GM19455 (cell line): ENCODE measurements around the gene DLEC1.
"Not testable (repeated sequence)": the region's sequence is repeated elsewhere in the genome, so short reads cannot be mapped to it uniquely, and the experiment has no call there.

Experiments used
- ATAC-seq: cut with Tn5 transposase; IDR thresholded peaks from one replicate; pipeline ENCODE4 v1.9.1; 2021; ENCODE audit not compliant: unreplicated experiment

The DLEC1 gene

DNA sequence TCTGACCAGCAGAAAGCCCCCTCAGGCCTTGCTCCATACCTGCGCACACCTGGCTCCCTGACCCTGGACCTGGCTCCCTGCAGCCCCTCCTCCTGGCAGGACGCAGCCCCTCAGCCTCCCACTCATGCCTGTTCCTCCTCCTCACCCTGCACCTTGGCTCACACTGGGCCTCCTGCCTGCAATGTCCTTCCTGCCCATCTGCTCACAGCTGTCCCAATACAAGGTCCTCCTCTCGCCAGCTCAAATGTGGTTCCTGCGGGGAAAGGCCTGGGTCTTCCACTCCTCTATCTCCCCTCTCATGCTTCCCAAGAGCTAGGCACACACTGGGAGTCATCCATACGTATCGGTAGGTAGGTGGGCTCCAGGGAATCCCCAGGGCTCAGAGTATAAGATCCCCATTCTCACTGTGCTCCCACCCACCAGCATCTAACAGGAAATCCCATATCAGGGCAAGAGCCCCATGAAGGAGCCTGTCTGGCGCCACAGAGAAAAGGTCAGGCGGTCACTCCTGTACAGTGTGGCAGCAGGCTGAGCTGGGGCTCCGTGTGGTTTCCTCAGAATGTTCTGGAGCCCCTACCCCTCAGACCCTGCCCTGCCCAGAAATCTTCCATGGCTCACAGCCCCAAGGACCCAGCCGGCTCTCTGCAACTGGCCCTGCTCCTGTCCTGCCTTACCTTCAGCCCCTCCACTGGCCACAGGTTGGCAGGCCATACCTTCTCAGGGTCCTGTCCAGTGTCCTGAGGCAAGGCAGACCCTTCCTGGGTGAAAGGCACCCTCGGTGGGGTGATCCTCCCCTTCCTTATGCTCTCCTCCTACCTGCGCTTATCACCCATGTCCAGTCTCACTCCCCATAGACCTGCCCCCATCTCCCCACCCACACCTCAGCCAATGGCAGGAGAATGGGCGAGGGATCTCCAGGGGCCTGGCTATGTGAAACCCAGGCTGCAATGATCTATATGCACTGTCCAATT is 20.4 kb upstream of the DLEC1 start:
- no peak for ATAC-seq

DNA sequence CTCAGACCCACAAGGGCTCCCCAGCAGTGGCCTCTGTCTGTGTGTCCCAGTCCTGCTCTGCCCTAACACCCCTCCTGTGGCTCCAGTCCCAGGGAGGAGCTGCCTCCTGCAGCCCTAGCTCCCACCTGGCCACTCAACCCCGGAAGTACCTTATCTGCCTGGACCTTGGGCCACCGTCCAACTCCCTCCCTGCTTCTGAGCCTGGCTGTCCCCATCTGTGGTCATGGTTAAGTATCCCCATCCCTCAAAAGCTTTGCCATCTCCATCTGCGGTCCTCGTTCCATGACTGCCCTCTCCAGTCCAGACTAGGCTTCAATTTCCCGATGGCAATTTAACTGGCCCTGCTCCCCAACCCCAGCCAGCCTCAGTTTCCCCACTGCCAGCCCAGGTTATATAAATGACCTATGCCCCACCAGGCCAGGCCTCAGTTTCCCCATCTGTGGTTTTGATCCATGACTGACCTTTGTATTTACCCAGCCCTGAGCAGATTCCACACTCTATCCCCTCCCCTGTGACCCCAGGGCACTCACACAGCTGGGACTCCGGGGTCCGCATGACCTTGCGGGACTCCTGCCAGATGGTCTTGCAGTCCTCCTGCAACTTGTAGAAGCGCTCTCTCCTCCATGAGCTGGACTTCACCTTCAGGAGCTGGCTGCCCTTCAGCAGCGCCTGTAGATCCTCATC is 19.2 kb upstream of the DLEC1 start:
- no peak for ATAC-seq

GRCh38 chr3:38020342-38020726 is 18.7 kb upstream of the DLEC1 start:
- ATAC-seq = no peak

- ATAC-seq = no peak
These were observed 17.8 kb upstream of the DLEC1 start for GRCh38 chr3:38021196-38021595.

GRCh38 chr3:38022301-38022700 is 16.7 kb upstream of the DLEC1 start:
- no peak for ATAC-seq

- ATAC-seq = no peak
These were observed 15.9 kb upstream of the DLEC1 start for GRCh38 chr3:38022896-38023709.

DNA sequence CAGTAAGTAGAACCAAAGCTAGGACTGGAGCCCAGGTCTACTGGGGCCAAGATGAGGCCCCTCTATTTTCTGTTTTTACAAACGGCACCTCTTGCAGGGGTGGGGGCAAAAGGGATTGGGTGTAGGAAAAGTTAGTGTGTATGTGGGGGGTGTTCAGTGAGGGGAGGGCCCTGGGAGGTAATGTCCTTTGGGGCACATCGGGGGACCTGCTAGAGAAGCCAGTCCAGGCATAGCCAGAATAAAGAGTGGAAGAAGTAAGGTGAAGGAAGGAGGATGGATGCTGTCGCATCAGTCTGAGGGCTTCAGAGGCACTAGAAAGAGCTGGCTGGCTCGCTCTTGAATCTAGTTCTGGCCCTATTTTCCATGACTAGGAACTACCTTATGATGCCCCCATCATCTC is 12.2 kb upstream of the DLEC1 start:
- ATAC-seq = no peak

- no peak for ATAC-seq
These were observed 11.2 kb upstream of the DLEC1 start for GRCh38 chr3:38027466-38028465.

DNA sequence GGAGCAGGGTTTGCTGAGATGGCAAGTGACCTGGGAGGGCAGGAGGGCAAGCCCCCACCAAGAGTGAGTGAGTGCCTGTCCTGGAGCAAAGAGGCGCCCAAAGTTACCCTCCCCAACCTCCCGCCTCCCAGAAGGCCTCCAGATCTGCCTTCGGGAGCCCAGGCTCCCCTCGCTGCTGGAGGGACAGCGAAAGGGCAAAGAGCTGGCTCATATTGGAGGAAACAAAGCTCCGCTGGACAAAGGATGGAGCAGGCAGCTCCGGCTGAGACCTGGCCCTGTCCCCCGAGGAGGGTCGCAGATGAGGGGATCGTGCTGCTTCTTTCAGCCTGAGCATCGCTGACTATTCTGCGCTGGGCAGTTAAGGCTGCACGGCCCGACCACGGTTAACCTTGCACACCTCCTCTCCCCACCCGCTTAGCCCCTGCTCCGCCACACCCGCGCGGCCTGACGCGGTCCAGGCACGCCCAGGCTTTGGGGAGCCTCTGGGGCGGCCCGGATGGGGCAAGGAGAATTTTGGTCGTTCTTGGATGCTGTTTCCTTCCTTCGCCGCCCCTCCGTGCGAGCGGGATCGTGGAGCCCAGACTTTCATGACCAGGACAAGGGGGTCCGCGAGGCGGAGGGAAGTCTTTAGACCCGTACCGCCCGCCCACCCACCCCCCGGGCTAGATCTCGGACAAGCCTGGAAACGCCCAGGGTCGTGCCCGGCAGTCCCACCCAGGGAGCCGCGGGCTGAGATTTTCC is 10.2 kb upstream of the DLEC1 start:
- ATAC-seq = no peak

DNA sequence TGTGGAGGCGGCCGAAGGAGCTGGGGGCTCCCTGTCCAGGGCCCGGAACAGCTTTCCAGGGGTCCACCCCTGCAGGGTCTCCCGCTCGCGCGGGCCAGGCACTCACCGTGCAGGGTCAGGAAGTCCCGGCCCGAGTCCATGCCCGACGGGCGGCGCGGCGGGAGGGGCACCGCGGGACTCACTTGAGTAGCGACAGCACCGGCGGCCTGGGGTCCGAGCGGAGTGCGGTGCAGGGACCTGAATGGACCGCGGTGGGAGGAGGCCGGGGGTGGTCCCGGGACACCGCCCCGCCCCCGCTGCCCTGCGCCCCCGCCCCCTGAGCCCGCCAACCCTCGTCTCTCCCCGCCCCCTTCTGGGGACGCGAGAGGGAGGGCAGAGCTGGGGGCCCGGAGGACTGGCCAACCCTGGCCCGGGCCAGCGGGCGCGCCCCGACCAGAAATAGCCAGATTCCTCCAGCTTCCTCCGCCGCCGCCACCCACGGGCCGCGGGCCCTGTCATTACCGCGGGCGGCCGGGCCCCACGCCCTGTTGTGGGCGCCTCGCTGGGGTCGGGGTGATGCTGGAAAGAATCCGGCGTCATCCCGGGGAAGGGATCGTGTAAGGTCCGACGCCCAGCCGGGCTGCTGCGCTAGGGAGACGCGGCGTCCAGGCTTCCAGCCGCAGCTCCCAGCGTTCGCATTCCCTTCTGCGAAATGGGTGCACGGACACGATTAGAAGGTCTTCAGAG is 9.4 kb upstream of the DLEC1 start, which contains the start of gene PLCD1:
Gene PLCD1, minus strand, starts transcription at position 243 of the 726 bp plus-strand sequence. Its CDS starts 103 bp downstream, at position 140.
- no peak for ATAC-seq

DNA sequence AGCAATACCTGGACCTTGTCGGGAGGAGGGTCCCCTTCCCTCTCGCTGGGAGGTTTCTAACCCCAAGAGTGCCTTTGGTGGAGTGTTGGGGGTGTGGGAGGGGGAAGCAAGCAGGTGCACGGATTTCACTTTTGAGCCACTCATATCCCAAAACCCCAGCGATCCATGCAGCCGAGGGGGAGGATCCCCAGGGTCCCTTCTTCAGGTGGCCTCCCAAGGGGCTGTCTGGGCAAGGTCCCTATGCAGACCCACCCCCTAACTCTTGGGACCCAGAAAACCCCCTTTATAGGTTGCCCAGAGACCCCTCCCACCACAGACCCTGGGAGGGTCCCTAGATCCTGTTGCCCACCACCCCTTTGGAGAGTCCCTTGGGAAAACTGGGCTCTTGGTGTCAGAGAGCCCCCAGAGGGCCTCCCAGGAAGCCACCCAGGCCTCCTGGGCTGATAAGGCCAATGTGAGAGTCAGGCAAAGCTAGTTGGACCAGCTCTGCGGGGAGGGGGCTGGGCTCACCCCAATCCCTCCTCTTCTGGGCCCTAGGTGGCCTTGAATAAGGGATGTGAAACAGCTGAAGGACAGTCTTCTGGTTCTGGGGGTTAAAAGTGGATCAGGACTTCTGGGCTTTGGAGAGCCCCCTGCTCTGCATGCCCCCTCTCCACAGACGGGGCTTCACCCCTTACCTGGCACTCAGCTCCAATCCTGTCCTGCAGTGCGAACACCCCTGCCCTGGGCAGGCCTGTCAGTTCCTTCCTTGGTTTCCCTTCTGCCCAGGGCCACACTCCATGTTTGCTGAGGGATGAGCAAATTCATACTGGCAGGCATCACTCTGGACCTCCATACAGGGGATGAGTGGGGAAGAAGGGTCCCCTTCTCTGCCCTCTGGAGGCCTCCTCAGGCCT is 8.6 kb upstream of the DLEC1 start:
- ATAC-seq = no peak

GRCh38 chr3:38031022-38031994 is 7.7 kb upstream of the DLEC1 start:
- no peak for ATAC-seq

- ATAC-seq = no peak
These were observed 6.6 kb upstream of the DLEC1 start for GRCh38 chr3:38032328-38032865.

DNA sequence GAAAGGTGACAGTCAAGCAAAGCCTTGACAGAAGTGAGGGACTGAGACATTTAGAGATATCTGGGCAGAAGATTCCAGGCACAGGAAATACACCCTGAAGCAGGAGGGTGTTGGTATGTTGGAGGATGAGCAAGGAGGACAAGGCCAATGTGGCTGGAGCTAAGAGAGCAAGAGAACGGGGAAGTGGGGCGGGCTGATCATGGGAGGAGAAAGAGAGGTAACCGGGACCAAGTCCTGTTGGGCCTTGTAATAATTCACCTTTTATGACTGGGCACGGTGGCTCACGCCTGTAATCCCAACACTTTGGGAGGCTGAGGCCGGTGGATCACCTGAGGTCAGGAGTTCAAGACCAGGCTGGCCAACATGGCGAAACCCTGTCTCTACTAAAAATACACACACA is 5.4 kb upstream of the DLEC1 start:
- ATAC-seq = not testable (repeated sequence)

- not testable (repeated sequence) for ATAC-seq
These were observed 4.7 kb upstream of the DLEC1 start for GRCh38 chr3:38034335-38034734.

- ATAC-seq = no peak
These were observed 2.7 kb upstream of the DLEC1 start for GRCh38 chr3:38036286-38036685.
